CD4-positive, alpha-beta T cell treated with Interferon gamma for 1 hour (primary cell): ENCODE results near the gene PRMT7.
A peak's percentile ranks its signal among the peaks of the same experiment; 100 is the strongest.

Source experiments
- DNase-seq: peaks from one replicate; pipeline ENCODE4 v3.0.0-alpha.2; 2020

Gene PRMT7

DNA sequence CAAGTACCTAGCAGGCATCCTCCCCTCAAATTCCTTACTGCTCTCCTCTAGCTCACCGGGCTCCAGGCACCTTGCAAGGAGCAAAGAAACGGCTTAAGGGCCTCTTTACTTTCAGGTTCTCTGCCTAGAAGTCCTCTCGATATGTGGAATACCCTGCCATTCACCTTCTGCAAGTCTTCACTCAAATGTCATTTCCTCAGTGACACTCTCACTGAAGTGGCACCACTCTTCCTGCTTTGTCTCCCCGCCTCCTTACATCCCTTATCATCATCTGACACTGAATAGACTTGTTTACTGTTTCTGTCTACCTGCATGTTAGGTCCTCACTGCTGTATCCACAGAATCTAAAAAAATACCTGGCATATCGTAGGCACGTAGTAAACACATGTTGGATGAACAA is 1.0 kb upstream of the PRMT7 start:
- DNase-seq = no peak

DNA sequence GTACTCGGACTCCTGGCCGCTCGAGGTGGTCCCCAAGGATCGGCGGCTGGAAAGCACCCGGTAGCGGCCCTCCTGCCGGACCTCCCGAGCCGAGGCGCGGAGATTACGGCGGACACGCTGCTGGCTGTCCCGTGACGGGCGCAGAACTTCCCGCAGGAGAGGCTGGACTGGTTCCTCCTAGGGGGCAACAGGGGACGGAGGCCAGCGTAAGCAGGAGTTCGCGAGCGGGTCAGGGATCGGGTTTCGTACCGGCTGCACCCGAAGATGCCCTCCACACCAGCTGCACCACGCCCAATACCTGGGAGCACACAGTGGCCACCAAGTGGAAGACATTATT is 414 bp upstream of the PRMT7 start:
- no peak for DNase-seq

DNA sequence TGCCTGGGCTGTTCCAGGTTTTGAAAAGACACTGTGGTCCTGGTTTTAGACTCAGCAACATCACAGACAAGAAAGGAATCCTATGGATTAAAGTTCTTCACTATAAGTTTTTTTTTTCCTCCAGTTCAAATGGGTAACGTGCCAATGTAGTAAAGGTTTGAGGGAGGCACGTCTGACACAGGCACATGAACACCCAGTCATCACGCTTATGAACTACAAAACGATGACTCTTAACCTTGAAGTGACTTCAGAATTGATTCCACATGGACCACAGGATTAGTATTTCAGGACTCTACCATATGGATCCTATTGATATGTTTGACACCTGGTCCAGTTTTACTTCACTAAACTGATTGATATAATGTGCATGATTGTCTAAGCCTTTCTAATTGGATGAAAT is 2.3 kb downstream of the PRMT7 start:
- no peak for DNase-seq

DNA sequence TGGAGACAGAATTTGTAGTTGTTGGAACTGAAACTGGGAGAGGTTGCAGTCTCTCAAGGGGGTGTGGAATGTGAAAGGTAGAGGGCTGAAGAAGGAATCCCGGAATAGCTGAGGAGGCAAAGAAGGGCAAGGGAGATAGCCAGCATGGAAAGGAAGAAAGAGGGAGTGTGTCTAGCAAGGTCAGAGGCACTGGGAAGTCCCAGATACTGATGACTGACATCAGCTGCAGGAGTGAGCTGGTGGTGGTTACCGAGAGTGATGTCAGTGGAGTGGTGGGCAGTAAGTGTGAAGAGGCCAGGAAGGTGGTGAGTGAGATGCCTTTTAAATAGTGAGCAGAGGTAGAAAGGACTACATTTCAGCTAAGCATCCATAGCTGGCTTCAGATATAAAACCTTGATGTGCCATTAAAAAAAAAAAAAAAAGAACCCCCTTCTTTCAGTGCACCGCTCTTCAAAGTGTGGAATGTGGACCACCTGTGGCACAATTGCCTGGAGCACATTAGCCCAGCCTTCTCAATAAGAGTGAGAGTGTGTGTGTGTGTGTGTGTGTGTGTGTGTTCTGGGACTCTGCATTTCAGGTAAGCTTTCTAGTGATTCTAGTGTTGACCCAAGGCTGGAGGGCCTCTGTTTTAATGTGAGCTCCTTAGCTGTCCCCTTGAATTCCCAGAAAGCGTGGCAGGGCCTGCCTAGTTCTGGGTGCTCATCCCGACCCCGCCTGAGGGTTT is 8.5 kb downstream of the PRMT7 start:
- DNase-seq = no peak

DNA sequence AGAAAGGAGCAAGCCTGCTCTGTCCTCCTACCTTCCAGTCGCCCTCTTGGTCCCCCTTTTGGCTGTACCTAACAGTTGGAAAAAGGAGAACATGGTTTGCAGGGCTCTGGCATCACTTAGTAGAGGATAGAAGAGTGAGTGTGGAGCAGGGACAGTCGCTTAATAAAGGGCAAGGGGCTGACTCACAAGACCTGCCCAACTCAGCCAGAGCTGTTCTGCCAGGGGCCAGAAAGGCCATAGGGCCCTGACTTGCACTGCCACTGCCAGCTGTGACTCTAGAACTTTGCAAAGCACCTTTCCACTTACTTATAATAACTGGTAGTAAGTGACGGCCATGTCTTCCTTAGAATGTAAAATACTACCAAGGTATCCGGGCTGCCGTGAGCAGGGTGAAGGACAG is 13.5 kb downstream of the PRMT7 start:
- no peak for DNase-seq

DNA sequence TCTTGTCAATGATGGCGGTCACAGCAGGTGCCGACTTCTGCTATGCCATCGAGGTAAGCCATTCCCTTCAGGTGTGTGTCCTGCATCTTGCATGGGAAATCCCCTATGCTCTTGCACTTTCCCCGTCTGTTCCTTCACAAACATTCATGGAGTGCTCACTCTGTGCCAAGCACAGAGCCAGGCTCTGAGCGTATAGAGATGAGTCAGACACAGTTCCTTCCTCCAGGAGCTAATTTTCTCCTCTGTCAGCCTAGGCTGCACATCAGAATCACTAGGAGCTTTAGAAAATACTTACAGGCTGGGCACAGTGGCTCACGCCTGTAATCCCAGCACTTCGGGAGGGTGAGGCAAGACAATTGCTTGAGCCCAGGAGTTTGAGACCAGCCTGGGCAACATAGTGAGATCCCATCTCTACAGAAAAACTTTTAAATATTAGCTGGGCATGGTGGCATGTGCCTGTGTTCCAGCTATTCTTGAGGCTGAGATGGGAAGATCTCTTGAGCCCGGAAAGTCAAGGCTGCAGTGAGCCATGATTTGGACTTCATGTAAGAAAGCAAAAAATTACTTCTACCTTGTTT is 14.1 kb downstream of the PRMT7 start:
- no peak for DNase-seq

DNA sequence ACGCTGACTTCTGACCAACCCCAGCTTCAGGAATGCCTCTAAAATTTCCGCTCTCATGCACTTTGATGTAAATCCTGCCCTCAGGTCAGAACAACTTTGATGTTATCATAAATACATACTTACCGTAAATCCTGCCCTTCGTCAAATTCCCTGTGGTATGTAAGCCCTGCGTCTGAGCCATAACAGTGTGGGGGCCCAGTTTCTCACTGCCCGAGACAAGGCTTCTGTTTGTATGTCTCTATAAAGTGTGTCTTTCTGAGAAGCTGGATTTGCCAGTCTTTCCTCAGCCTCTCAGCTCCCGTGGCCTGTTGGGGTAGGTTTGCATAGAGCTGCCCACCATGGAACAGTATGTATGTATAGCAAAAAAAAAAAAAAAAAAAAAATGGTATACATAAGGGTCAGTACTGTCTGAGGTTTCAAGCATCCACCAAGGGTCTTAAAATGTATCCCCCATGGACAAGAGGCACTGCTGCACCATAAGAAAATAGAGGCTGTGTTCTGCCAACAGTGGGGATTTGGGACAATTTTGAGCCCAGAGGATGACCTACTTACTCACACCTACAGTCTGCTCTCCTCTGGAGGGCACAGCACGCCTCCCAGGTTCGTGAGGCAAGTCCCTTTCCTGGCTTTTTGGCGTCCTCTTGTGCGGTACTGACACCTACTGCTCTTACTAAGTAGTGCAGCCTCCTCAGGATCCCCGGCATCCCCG is 17.5 kb downstream of the PRMT7 start:
- DNase-seq = peak; percentile 78

DNA sequence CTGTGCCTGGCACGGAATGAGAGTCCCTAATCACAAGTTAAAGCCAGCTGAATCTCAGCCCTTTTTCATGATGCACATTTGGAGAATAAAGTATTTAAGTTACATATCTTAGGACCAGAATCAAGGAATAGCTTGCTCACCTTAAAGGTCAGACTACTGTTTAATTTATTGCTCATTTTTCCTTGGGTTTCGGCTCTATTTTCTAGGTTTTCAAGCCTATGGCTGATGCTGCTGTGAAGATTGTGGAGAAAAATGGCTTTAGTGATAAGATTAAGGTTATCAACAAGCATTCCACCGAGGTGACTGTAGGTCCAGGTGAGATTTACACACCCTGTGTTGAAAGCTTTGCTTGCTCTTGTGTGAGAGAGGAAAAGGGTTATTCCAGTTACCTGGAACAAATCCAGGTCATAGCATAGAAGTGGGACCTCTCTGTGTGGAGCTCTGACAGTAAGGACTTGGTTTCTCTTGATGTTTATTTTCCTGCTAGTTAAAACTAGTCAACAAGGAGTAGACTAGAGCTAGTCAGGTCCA is 18.1 kb downstream of the PRMT7 start:
- DNase-seq = no peak

DNA sequence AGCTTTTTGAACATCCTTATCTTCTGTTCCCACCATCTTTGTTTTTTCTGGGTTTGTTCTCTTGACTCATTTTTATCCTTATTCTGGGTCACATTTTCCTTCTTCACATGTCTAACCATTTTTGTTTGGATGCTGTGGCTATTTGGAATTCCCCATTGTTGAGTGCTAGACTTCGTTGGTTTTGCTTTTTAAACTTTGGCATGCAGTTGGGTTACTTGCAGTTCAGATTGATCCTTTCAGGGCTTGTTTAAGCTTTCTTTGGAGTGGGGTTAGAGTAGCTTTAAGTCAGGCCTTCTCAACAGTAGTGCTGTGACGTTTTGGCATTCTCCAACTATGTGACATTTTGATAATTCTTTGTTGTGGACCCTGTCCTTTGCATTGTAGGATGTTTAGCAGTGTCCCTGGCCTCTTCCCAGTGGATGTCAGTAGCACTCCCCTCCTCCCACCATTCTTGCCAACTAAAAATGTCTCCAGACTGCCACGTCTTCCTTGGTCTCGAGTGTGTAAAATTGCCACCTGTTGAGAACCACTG is 21.1 kb downstream of the PRMT7 start:
- no peak for DNase-seq

DNA sequence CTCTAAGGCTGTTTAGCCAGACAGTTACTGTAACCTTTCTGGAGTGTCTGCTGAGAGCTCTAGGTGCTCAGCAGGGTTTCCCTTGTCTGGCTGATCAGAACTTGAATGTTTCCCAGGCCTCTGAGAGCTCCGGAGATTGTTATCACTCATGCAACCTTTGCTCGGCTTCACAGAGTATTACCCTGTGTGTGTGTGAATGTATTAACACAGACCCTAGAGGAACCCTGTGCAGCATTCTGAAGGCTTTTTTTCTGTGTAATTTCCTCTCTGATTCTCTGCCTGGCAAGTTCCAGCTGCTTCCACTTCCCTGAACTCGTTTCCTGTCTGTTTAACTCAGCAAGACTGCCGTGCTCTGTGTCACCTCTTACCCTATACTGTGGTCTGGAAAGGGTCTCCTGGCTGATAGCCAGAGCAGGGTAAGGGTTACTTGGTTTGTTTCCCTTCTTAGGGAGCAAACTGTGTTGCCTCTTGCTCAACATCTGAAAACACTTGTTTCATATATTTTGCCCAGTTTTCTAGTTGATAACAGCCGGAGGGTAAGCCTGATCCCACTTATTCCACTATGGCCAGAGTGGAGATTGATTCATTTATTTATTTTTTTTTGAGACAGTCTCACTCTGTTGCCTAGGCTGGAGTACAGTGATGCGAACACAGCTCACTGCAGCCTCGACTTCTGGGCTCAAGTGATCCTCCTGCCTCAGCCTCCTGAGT is 21.7 kb downstream of the PRMT7 start:
- DNase-seq = peak; percentile 12

DNA sequence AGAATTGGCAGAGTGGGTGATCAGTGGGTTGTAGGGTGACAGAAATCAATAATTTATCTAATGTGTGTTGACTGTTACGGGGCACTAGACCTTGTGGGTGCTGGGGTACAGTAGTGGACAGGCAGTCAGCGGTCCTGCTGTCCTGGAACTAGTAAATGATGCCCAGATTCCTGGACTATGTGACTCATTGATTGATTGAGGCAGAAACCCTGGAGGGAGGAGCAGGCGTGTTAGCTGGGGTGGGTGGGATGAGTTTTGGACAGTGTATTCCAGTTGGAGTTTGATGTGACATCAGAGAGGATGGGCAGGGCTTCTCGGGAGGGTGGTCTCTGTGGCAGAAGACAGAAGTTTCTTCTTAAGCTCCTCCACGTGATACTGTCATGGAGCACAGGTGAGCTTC is 24.4 kb downstream of the PRMT7 start:
- no peak for DNase-seq

DNA sequence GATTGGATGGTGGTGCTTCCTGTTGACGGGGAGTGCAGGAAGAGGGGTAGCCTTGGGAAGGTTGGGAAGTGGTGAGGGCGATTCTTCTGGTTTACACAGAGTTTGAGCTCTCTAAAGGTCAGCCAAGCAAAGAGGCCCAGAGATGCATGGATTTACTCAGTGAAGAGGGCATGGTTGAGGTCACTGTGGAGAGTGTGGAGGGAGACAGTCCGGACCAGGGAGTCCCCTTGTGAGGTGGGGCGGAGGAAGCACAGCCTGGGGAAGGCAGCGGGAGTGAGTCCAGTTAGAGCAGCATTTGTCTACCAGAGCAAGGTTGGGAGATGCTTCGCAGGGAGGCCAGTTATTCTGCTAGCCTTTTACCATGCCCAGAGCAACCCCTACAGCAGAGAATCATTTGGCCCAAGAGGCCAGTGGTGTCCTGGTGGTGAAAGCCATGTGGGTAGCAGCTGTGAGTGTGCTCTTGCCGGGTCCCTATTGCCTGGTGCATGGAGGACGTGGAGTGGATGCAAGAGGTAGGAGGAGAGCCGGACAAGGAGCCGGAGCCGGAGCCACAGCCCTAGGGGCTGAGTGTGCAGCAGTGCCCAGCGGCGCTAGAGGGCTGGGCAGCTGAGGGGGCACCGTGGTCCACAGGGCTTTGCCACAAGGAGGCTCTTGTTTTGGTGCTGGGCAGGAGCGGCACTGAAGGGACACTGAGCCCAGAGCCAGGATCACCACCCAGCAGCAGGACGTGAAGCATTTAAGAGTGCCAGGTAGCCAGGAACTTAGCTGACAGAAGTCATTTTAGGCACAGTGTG is 27.7 kb downstream of the PRMT7 start:
- DNase-seq = no peak

DNA sequence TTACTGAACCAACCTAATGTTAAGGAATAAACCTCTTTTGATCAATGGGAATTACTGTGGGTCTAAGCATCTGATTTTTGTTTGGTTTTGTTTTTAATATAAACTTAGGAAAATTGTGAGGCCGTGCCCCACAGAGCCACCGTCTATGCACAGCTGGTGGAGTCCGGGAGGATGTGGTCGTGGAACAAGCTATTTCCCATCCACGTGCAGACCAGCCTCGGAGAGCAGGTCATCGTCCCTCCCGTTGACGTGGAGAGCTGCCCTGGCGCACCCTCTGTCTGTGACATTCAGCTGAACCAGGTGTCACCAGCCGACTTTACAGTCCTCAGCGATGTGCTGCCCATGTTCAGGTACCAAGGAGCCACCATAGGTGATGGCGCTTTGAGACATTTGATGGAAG is 28.4 kb downstream of the PRMT7 start:
- no peak for DNase-seq

DNA sequence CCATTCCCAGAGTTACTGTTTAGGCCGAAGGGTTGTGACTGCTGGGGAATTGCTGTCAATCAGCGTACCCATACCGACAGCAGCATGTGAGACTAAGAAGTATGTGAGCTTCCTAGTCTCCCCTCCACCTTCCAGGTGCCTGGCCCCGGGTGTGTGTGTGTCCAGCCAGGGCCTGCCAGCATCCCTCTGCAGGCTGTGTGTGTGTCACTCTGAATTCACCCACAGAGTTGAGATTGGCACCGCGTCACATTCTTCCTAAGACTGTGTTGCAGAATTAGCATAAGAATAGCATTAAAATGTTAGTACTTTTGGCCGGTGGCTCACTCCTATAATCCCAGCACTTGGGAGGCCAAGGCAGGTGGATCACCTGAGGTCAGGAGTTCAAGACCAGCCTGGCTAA is 31.8 kb downstream of the PRMT7 start:
- no peak for DNase-seq

DNA sequence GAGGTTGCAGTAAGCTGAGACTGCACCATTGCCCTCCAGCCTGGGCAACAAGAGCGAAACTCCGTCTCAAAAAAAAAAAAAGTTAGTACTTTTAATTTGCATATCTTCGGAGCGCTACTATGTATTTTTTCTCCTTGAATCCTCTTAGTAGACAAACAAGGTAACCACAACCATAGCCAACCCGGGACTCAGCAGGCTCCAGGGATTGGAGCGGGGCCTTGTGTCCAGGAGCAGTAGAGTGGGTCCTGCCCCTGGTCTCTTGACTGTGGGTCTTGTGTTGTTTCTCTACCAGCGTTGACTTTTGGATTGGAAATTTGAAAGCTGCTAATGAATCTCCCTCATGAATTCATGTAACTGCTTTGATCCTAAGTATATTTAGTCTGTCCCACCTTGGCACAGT is 32.3 kb downstream of the PRMT7 start:
- DNase-seq = no peak

DNA sequence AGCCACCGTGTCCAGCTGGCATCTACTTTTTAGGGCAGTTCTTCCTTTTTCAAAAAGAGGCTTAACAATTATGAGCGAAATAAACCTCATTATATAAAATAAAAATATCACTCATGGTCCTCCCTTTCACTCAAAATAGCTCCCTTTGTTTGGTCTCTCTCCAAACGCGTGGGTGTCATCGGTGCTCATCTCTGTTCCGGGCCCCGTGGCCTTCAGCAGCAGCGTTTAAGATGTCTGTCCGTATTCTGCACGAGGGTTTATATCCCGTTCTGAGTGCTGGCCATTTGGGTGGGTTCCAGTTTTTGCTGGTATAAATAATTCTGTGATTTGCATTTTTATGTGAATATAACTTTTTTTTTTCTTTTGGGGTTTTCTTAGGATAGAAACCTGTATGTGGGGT is 33.4 kb downstream of the PRMT7 start:
- DNase-seq = no peak

DNA sequence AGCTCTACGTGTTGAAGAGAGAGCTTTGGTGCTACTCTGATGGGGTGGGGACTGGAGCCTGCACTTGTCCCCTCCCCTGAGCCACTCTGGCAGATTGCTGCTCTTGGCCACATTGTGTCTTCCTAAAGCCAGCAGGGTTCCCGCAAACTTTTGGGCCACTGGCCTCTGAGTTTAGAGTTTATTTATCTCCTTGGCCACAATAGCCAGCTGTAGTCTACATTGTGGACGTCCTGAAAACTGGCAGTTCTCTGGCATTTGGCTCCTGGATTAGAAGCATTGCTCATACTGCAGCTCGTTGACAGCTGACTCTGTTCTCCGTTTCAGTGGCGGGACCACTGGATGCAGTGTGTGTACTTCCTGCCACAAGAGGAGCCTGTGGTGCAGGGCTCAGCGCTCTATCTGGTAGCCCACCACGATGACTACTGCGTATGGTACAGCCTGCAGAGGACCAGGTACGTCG is 34.6 kb downstream of the PRMT7 start:
- no peak for DNase-seq

DNA sequence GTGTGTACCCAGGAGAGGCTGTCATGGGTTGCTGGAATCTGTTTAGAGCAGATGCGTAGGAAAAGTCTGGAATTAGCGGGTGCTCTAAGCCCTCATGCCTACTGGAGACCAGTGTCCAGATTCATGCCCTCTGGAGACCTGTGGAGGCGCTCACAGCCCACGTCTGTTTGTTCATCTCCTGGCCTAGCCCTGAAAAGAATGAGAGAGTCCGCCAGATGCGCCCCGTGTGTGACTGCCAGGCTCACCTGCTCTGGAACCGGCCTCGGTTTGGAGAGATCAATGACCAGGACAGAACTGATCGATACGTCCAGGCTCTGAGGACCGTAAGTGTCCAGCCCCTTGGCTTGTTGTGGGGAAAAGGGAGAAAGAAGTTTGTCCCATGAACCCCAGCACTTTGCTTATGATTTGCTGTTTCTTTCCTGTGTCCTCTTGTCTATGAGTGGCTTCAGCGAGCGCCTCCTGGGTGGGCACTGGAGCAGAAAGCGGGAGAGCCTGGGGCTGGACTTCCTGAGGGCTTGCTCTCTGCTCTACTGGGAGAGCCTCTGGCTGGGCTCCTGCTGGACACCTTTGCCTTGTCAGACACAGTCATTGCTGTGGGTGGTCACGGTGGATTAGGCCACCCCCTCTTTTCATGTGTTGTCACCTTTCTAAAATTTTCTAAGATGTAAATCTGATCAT is 35.3 kb downstream of the PRMT7 start:
- DNase-seq = no peak

DNA sequence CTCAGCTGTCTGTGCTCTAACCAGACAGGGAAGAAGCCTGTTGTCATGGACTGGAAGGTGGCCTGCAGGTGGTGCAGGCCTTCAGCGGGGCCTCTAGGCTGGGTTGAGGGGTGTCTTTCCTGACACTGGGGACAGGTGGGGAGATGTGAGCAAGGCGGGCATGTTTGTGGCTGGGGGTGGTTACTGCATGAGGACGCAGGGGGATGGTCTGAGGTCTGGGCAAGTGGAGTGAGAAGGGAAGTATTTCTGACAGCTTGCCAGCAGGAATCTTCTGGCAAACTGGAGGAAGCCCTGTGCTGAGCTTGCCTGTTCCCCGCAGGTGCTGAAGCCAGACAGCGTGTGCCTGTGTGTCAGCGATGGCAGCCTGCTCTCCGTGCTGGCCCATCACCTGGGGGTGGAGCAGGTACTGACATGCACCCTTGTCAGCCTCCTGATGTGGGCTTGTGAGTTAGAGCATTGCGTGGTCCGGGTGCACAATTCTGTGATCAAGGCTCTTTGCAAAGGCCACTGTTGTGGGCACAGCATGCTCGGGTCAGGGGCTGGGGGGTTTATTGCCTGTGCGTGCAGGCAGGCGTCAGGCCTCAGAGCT is 36.2 kb downstream of the PRMT7 start:
- DNase-seq = no peak

DNA sequence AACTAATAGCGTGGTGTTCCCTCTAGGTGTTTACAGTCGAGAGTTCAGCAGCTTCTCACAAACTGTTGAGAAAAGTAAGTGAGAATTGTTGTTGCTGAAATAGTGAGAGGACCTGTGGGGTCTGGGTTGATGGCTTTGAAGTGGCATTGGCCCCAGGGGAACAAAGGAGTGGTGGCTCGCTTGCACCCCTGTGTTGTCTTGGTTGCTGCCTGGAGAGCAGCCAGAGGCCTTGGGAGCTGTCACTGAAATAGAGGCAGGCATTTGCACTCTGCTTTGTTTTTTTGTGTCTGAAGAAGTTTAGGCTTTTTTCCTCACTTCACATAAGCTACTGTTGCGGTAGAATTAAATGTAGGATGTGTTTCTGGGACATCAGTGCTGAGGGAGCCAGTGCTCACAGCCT is 36.8 kb downstream of the PRMT7 start:
- no peak for DNase-seq

DNA sequence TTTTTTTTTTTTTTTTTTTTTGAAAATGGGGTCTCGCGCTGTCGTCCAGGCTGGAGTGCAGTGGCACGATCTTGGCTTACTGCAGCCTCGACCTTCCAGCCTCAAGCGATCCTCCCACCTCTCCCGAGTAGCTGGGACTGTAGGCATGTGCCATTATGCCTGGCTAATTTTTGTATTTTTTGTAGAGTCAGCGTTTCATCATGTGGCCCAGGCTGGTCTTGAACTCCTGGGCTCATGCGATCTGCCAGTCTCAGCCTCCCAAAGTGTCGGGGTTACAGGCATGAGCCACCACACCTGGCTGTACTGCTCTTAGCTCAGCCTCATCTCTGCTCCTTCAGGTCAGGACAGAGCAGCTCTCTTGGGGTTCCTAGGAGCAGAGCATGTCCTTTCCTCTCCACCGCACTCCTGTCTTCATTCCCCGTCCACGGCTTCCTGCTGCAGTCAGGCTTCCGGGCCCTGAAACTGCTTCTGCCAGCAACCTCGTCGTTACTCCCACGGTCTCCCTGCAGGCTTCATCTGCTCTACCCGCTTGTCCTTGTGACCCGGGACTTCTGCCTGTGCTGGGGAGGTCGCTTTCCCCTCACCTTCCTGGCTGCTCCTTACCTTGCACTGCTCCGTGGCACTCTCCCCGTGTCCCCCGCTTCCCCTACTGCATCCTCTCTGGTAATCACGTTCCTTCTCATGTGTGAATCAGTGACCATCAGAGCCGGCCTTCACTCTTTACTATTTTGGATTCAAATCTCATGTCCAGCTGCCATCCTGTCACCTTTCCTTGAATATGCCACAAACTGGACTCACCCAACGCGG is 38.0 kb downstream of the PRMT7 start:
- DNase-seq = no peak
